Epithelial cell of proximal tubule (primary cell): ENCODE results near the gene KCNMB2. TPM values are rescaled to one million over a fixed set of nuclear protein-coding genes. Genes with fewer than 3 reads are reported as not detected.

Source experiments
- DNase-seq: peaks from one replicate; pipeline ENCODE4 v3.0.0-alpha.2; 2011; ENCODE audit warnings: low read depth
- H3K4me3 ChIP-seq: 2 replicates; pipeline ENCODE4 v1.5.1; 2011; ENCODE audit warnings: low read depth, mild to moderate bottlenecking, low read length
- CTCF ChIP-seq: conservative IDR thresholded peaks from 2 replicates; pipeline ENCODE4 v1.5.1; 2012; ENCODE audit warnings: low read depth, mild to moderate bottlenecking, low read length
- total RNA-seq: library from RNA; depleted of rRNA; stranded (reverse); fragments of >200 nt; gene quantifications from 2 replicates; pipeline ENCODE4 v1.2.3, GENCODE V29; 2015

KCNMB2 gene
- total RNA-seq, 1 donor from 2014 or later, result not detected

GRCh38 chr3:178754852-178755510, 218.7 kb downstream of the KCNMB2 start:
- DNase-seq, result no peak
- H3K4me3 ChIP-seq, result no peak overlapping the region
- TF ChIP-seq CTCF, result no peak

- no peak for TF ChIP-seq CTCF
- H3K4me3 ChIP-seq, result no peak overlapping the region
- DNase-seq, result no peak
These were observed 224.8 kb downstream of the KCNMB2 start for GRCh38 chr3:178761024-178761423.

GRCh38 chr3:178761461-178761860, 225.2 kb downstream of the KCNMB2 start:
- H3K4me3 ChIP-seq, result no peak overlapping the region
- DNase-seq, result no peak
- TF ChIP-seq CTCF, result no peak

GRCh38 chr3:178762385-178762784, 226.1 kb downstream of the KCNMB2 start:
- no peak for DNase-seq
- no peak overlapping the region for H3K4me3 ChIP-seq
- TF ChIP-seq CTCF, result no peak

- no peak for DNase-seq
- no peak for TF ChIP-seq CTCF
- no peak overlapping the region for H3K4me3 ChIP-seq
These were observed 229.2 kb downstream of the KCNMB2 start for GRCh38 chr3:178765472-178765871.

GRCh38 chr3:178767581-178767980, 231.3 kb downstream of the KCNMB2 start:
- no peak overlapping the region for H3K4me3 ChIP-seq
- DNase-seq, result no peak
- no peak for TF ChIP-seq CTCF
